HUES48 (cell line): ENCODE results near the gene ELK1.
A peak's percentile ranks its signal among the peaks of the same experiment; 100 is the strongest.
"Not testable (repeated sequence)": the region's sequence is repeated elsewhere in the genome, so short reads cannot be mapped to it uniquely, and the experiment has no call there.

Experiments
- H3K27ac ChIP-seq: one replicate; pipeline ENCODE4 v1.7.0; 2013; ENCODE audit warnings: low read depth, low read length, inconsistent platforms
- H3K27me3 ChIP-seq: 2 replicates; pipeline ENCODE4 v1.6.1; 2013; ENCODE audit warnings: mild to moderate bottlenecking, low read length; ENCODE audit not compliant: control insufficient read depth, insufficient read depth
- H3K36me3 ChIP-seq: 2 replicates; pipeline ENCODE4 v1.6.1; 2013; ENCODE audit warnings: low read length; ENCODE audit not compliant: control insufficient read depth, insufficient read depth
- H3K4me1 ChIP-seq: 2 replicates; pipeline ENCODE4 v1.6.1; 2013; ENCODE audit warnings: mild to moderate bottlenecking, low read length; ENCODE audit not compliant: control insufficient read depth, insufficient read depth
- H3K4me3 ChIP-seq: 2 replicates; pipeline ENCODE4 v1.5.1; 2013; ENCODE audit warnings: mild to moderate bottlenecking, low read depth, low read length
- H3K9ac ChIP-seq: 2 replicates; pipeline ENCODE4 v1.6.1; 2013; ENCODE audit warnings: mild to moderate bottlenecking, low read depth, low read length, moderate library complexity
- H3K9me3 ChIP-seq: 2 replicates; pipeline ENCODE4 v1.6.1; 2013; ENCODE audit warnings: low read length; ENCODE audit not compliant: control insufficient read depth, insufficient read depth

Gene ELK1

GRCh38 chrX:47610511-47610910 lies 39.9 kb downstream of the ELK1 start:
- Histone ChIP-seq H3K27me3 (no peaks in the 10 kb centered on the region), H3K9ac (no peak overlapping the region), H3K27ac (no peak overlapping the region), H3K4me3 (no peak overlapping the region), H3K9me3 (peaks cover 35% of the 10 kb centered on the region), H3K36me3 (no peaks in the 10 kb centered on the region), H3K4me1 (no peaks in the 10 kb centered on the region)

DNA sequence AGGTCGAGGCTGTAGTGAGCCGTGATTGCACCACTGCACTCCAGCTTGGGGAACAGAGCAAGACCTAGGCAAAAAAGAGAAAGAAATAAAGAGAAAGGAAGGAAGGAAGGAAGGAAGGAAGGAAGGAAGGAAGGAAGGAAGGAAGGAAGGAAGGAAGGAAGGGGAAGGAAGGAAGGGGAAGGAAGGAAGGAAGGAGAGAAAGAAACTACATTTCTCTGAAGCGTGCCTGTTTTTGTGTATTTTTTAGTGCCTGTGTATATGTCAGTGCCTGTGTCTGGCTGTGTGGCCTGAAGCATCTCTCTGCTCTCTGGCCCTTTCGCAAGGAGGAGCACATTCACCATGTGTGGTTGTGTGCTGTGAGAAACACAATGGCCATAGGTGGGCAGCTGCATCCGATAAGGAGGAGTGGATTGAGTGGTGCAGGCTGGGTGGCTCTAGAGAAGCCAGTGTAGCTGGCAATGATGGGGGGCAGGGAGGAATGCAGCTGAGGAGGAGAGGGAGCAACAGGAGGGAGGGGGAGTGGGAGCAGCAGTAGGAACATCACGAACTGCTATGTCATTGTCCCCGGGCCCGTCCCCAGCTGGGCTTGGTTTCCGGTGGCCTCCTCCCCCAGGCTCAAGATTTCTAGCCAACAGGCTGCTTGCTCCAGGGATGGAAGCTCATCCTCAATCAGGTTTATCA lies 42.1 kb downstream of the ELK1 start:
- Histone ChIP-seq H3K27ac (peak overlapping the region; percentile 60), H3K4me3 (no peak overlapping the region), H3K27me3 (no peaks in the 10 kb centered on the region), H3K4me1 (no peaks in the 10 kb centered on the region), H3K36me3 (no peaks in the 10 kb centered on the region), H3K9ac (no peak overlapping the region), H3K9me3 (peaks cover 29% of the 10 kb centered on the region)

- Histone ChIP-seq H3K9ac (no peak overlapping the region), H3K27me3 (no peaks in the 10 kb centered on the region), H3K27ac (no peak overlapping the region), H3K9me3 (peaks cover 29% of the 10 kb centered on the region), H3K4me3 (no peak overlapping the region), H3K36me3 (no peaks in the 10 kb centered on the region), H3K4me1 (no peaks in the 10 kb centered on the region)
These were observed 43.3 kb downstream of the ELK1 start for GRCh38 chrX:47607091-47607490.

DNA sequence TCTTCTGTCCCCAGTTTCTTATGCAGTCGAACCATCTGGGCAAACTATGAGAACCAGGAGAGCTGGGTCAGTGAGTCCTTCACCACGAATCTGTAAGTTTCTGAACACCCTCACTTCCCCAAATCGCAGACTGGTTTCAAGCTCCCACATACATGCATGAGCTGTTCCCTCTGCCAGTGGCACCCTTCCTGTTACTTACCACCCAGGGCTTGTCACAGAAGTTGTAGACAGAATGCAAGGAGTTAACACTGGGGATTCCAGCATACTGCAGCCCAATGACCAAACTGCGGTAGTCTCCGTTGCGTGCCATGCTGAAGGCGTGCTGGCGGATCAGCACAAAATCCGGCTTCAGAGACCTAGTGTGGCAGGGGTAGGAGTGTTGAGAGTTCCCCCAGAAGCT lies 45.3 kb downstream of the ELK1 start:
- Histone ChIP-seq H3K4me3 (no peak overlapping the region), H3K27ac (no peak overlapping the region), H3K4me1 (no peaks in the 10 kb centered on the region), H3K9ac (no peak overlapping the region), H3K27me3 (no peaks in the 10 kb centered on the region), H3K36me3 (no peaks in the 10 kb centered on the region), H3K9me3 (peaks cover 27% of the 10 kb centered on the region)

DNA sequence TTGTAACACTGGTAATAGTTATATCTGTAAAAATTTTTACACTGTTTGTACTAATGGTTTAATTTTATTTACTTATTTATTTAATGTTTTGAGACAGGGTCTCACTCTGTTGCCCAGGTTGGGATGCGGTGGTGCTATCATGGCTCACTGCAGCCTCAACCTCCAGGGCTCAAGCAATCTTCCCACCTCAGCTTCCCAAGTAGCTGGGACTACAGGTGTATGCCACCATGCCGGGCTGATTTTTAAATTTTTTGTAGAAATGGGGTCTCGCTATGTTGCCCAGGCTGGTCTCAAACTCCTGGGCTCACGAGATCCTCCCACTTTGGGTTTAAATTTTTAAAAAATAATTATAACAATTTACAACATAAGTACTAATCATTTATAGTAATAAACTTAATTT lies 47.2 kb downstream of the ELK1 start:
- not testable (repeated sequence) for H3K27me3 ChIP-seq

GRCh38 chrX:47597222-47597621 lies 53.1 kb downstream of the ELK1 start:
- no peak overlapping the region for H3K9ac ChIP-seq
- H3K9me3 ChIP-seq, result peaks cover 29% of the 10 kb centered on the region

More for the DNA sequence above, 47.2 kb downstream of the ELK1 start:
- not testable (repeated sequence) for H3K9ac ChIP-seq, H3K4me3 ChIP-seq, H3K36me3 ChIP-seq, H3K27ac ChIP-seq, H3K4me1 ChIP-seq
- H3K9me3 ChIP-seq, result peaks cover 26% of the 10 kb centered on the region

GRCh38 chrX:47596256-47596655 lies 54.1 kb downstream of the ELK1 start:
- H3K27ac ChIP-seq, result no peak overlapping the region
- H3K36me3 ChIP-seq, result no peaks in the 10 kb centered on the region
- peaks cover 22% of the 10 kb centered on the region for H3K9me3 ChIP-seq
- H3K4me3 ChIP-seq, result no peak overlapping the region
- H3K4me1 ChIP-seq, result no peaks in the 10 kb centered on the region
- no peaks in the 10 kb centered on the region for H3K27me3 ChIP-seq
- H3K9ac ChIP-seq, result no peak overlapping the region

More at GRCh38 chrX:47597222-47597621, 53.1 kb downstream of the ELK1 start:
- no peak overlapping the region for H3K27ac ChIP-seq
- no peaks in the 10 kb centered on the region for H3K27me3 ChIP-seq
- no peaks in the 10 kb centered on the region for H3K4me1 ChIP-seq
- H3K36me3 ChIP-seq, result no peaks in the 10 kb centered on the region
- no peak overlapping the region for H3K4me3 ChIP-seq

- H3K4me3 ChIP-seq, result no peak overlapping the region
- H3K27ac ChIP-seq, result no peak overlapping the region
- no peak overlapping the region for H3K9ac ChIP-seq
- no peaks in the 10 kb centered on the region for H3K4me1 ChIP-seq
- H3K36me3 ChIP-seq, result no peaks in the 10 kb centered on the region
- H3K27me3 ChIP-seq, result no peaks in the 10 kb centered on the region
- peaks cover 24% of the 10 kb centered on the region for H3K9me3 ChIP-seq
These were observed 54.6 kb downstream of the ELK1 start for GRCh38 chrX:47595716-47596251.

DNA sequence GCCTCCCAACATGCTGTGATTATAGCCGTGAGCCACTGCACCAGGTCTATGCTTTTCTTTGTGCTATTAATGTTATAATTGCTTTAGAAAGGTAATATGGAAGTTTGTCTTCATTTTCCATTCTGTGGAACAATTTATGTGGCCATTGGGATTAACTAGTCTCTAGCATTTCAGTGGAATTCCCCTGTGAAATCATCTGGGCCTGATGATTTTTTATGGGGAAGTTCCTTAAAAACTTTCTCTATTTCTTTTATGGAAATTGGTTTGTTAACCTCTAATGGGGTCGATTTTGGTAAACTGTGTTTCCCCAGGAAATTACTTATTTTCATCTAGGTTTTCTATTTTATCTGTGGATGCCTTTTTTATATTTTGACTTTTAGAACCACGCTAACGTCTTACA lies 56.8 kb downstream of the ELK1 start:
- H3K9me3 ChIP-seq, result peaks cover 20% of the 10 kb centered on the region
- H3K27ac ChIP-seq, result no peak overlapping the region
- H3K27me3 ChIP-seq, result no peaks in the 10 kb centered on the region

DNA sequence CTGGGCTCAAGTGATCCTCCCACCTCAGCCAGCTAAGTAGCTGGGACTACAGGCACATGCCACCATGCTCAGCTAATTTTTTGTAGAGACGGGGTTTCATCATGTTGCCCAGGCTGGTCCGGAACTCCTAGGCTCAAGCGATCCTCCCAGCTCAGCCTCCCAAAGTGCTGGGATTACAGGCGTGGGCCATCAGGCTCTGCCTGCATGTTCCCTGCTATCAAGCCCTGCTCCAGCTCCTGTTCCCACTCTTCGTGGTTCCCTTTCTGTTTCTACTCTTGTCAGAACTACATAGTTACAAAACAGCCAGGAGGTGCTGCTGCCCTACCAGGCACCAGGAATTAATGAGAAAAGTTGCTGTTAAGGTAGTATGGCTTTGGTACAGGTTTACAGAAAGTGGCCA lies 59.4 kb downstream of the ELK1 start:
- Histone ChIP-seq H3K27me3 (no peaks in the 10 kb centered on the region), H3K27ac (no peak overlapping the region), H3K9me3 (peaks cover 21% of the 10 kb centered on the region), H3K4me1 (no peaks in the 10 kb centered on the region), H3K4me3 (no peak overlapping the region), H3K9ac (no peak overlapping the region), H3K36me3 (no peaks in the 10 kb centered on the region)

More for the DNA sequence above, 56.8 kb downstream of the ELK1 start:
- Histone ChIP-seq H3K9ac (no peak overlapping the region), H3K36me3 (no peaks in the 10 kb centered on the region), H3K4me3 (no peak overlapping the region), H3K4me1 (no peaks in the 10 kb centered on the region)

- no peaks in the 10 kb centered on the region for H3K4me1 ChIP-seq
- no peaks in the 10 kb centered on the region for H3K27me3 ChIP-seq
- no peak overlapping the region for H3K27ac ChIP-seq
- peaks cover 27% of the 10 kb centered on the region for H3K9me3 ChIP-seq
- H3K9ac ChIP-seq, result no peak overlapping the region
- no peak overlapping the region for H3K4me3 ChIP-seq
- no peaks in the 10 kb centered on the region for H3K36me3 ChIP-seq
These were observed 62.2 kb downstream of the ELK1 start for GRCh38 chrX:47587906-47588735.
